NCI-H1048 (cell line): ENCODE measurements around the gene CIAO2B.

Experiments used
- DNase-seq: peaks from one replicate; lab custom pipeline; 2025; lab: John Stamatoyannopoulos, UW

Gene CIAO2B

GRCh38 chr16:66885491-66885890, 48.7 kb downstream of the CIAO2B start:
- no peak for DNase-seq

DNA sequence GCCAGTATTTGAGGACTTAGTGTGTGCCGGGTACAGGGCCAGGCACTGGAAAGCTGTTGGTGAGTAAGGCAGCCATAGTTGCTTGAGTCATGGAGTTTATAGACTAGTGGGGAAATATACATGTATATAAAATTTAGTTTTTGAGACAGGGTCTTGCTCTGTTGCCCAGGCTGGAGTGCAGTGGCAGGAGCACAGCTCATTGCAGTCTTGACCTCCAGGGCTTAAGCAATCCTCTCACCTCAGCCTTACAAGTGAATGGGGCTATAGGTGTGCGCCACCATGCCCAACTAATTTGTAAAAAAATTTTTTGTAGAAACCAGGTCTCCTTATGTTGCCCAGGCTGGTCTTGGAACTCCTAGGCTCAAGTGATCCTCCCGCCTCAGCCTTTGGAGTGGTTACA, 51.5 kb downstream of the CIAO2B start:
- DNase-seq = no peak
